Forelimb muscle (tissue), 1 donor: ENCODE measurements around the gene CRYBA2. TPM values are rescaled to one million over a fixed set of nuclear protein-coding genes. Genes with fewer than 3 reads are reported as not detected.

ENCODE experiments used
- DNase-seq: peaks from one replicate; pipeline ENCODE4 v3.0.0-alpha.2; 2013; ENCODE audit warnings: low read depth
- polyA plus RNA-seq: library from polyadenylated mRNA; unstranded; fragments of 120-200 nt; gene quantifications from one replicate; pipeline ENCODE4 v1.2.1, GENCODE V29; 2013; ENCODE audit not compliant: insufficient read length

The CRYBA2 gene
- polyA plus RNA-seq, 1 donor, result not detected

- DNase-seq, result no peak
Observed at GRCh38 chr2:218956039-218956438, 37.2 kb downstream of the CRYBA2 start.

GRCh38 chr2:218954541-218955300, 38.5 kb downstream of the CRYBA2 start:
- DNase-seq, result no peak

GRCh38 chr2:218953366-218953954, 39.8 kb downstream of the CRYBA2 start:
- DNase-seq, result no peak

- DNase-seq, result no peak
Observed at GRCh38 chr2:218952160-218952559, 41.1 kb downstream of the CRYBA2 start.

DNA sequence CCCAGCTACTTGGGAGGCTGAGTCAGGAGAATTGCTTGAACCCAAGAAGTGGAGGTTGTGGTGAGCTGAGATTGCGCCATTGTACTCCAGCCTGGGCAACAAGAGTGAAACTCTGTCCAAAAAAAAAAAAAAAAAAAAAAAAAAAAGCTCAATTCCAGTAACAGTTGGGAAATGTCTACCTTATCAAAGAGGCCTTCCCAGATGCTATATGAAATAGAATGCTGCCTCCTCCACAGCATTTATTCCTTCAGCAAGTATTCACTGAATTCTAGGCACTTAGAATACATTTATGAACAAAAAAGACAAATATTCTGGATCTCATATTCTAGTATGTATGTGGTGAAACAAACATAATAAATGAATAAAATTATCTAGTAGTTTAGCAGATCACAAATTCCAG, 46.6 kb downstream of the CRYBA2 start:
- DNase-seq, result no peak

- no peak for DNase-seq
Observed at GRCh38 chr2:218944759-218945404, 48.3 kb downstream of the CRYBA2 start.

Other genes with a start within 250 kb of the CRYBA2 start
- 21.2 TPM for gene CYP27A1, start 211.3 kb downstream of the CRYBA2 start, polyA plus RNA-seq
- gene PRKAG3, start 161.6 kb downstream of the CRYBA2 start, polyA plus RNA-seq, result 32.9 TPM
- 0.19 TPM for gene WNT6, start 133.6 kb downstream of the CRYBA2 start, polyA plus RNA-seq
- gene WNT10A, start 112.6 kb downstream of the CRYBA2 start, polyA plus RNA-seq, result not detected
- gene CDK5R2, start 33.8 kb downstream of the CRYBA2 start, polyA plus RNA-seq, result 0.29 TPM
- gene FEV, start 8.2 kb downstream of the CRYBA2 start, polyA plus RNA-seq, result not detected
- gene CFAP65, start 48.1 kb upstream of the CRYBA2 start, polyA plus RNA-seq, result not detected
- not detected for gene IHH, start 67.5 kb upstream of the CRYBA2 start, polyA plus RNA-seq
- 11.6 TPM for gene NHEJ1, start 167.4 kb upstream of the CRYBA2 start, polyA plus RNA-seq
- 1.3 TPM for gene SLC23A3, start 176.6 kb upstream of the CRYBA2 start, polyA plus RNA-seq
- 34.2 TPM for gene CNPPD1, start 183.5 kb upstream of the CRYBA2 start, polyA plus RNA-seq
- gene RETREG2, start 184.9 kb upstream of the CRYBA2 start, polyA plus RNA-seq, result 39.8 TPM
- 21.0 TPM for gene ZFAND2B, start 213.4 kb upstream of the CRYBA2 start, polyA plus RNA-seq
- gene ABCB6, start 225.5 kb upstream of the CRYBA2 start, polyA plus RNA-seq, result 31.9 TPM
- gene ATG9A, start 236.2 kb upstream of the CRYBA2 start, polyA plus RNA-seq, result 33.5 TPM
- gene ANKZF1, start 236.4 kb upstream of the CRYBA2 start, polyA plus RNA-seq, result 26.8 TPM